HG02588 (cell line): Measurements from ENCODE around the gene ELOF1.
"Not testable (repeated sequence)": the region's sequence is repeated elsewhere in the genome, so short reads cannot be mapped to it uniquely, and the experiment has no call there.

Source experiments
- ATAC-seq: cut with Tn5 transposase; IDR thresholded peaks from one replicate; pipeline ENCODE4 v1.9.1; 2021; ENCODE audit warnings: mild to moderate bottlenecking, moderate library complexity; ENCODE audit not compliant: unreplicated experiment

ELOF1 gene

DNA sequence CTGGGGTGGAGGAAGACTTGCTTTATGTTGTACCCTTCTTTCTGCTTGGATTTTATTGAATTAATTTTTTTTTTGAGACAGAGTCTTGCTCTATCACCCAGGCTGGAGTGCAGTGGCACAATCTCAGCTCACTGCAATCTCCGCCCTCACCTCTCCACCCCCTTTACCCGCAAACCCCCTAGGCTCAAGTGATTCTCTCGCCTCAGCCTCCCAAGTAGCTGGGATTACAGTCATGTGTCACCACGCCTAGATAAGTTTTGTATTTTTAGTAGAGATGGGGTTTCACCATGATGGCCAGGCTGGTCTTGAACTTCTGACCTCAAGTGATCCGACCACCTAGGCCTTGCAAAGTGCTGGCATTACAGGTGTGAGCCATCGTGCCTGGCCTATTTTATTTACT, 14.3 kb upstream of the ELOF1 start:
- not testable (repeated sequence) for ATAC-seq

DNA sequence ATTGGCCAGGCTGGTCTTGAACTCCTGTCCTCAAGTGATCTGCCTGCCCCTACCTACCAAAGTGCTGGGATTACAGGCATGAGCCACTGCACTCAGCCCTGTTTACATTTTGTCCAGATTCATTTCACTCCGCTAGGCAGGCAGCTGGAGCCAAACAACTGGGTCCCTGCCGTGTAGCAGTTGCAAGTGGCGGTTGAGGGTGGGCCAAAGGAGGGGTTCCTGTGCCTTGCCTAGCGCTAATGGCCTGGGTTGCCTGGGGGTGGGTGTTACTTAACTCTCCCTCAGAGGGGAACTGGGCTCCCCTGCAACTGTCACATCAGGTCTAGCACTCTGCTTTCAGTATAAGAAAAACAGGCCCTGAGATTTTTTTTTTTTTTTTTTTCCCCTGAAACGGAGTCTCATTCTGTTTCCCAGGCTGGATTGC, 11.0 kb upstream of the ELOF1 start:
- ATAC-seq: no peak

DNA sequence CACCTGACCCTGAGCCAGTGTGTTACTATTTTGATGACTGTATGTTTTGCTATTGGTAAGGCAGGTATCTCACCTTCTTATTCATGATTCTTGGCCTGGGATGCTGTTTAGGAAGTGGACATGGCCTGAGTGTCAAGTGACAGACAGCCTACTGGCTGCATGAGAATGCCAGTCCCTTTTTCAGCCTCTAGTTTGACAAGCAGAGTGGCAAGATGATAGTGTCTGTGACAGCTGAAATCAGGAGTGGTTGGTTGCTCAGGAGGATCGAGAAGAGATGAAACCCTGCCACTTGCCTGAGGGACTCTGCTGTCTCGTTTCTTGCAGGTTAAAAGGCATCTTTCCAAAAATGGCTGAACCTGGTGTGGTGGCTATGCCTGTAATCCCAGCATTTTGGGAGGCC, 7.1 kb upstream of the ELOF1 start:
- ATAC-seq: no peak

DNA sequence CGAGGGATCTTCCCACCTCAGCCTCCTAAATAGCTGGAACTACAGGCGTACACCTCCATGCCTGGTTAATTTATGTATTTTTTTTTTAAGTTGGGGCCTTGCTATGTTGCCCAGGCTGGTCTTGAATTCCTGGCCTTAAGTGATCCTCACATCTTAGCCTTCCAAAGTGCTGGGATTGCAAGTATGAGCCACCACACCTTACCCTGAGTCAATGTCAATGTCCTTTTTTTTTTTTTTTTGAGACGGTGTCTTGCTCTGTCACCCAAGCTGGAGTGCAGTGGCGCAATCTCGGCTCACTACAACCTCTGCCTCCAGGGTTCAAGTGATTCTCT, 6.6 kb upstream of the ELOF1 start:
- not testable (repeated sequence) for ATAC-seq

DNA sequence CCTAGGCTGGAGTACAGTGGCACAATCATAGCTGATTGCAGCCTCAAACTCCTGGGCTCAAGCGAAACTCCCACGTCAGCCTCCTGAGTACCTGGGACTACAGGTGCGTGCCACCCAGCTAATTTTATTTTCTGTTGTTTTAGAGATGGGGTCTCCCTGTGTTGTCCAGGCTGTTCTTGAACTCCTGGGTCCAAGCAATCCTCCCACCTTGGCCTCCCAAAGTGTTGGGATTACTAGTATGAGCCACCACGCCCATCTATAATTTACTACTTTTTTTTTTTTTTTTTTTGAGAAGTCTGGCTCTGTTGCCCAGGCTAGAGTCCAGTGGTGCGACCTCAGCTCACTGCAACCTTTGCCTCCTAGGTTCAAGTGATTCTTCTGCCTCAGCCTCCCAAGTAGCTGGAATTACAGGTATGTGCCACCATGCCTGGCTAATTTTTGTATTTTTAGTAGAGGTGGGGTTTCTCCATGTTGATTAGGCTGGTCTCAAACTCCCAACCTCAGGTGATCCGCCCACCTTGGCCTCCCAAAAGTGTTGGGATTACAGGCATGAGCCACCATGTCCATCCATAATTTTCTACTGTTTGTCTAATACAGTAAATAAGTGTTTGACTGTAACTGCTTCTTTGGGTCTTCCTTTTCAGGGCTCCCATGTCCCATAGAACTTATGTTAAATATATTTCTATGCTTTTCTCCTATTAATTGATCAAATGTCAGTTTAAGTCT, 5.2 kb upstream of the ELOF1 start:
- ATAC-seq: not testable (repeated sequence)

DNA sequence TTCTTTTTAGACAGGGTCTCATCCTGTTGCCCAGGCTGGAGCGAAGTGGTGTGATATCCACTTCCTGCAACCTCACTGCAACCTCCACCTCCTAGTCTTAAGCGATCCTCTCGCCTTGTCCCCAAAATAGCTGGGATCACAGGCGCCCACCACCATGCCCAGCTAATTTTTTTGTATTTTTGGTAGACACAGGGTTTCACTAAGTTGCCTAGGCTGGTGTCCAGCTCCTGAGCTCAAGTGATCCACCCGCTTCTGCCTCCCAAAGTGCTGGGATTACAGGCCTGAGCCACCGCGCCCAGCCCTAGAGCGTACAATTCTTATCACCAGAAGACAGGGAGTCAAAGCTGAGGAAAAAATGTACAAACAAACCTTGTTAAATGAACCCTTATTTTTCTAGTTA, 4.5 kb upstream of the ELOF1 start:
- ATAC-seq: no peak

- no peak for ATAC-seq
Measured at GRCh38 chr19:11560404-11561051, 1.5 kb upstream of the ELOF1 start.

DNA sequence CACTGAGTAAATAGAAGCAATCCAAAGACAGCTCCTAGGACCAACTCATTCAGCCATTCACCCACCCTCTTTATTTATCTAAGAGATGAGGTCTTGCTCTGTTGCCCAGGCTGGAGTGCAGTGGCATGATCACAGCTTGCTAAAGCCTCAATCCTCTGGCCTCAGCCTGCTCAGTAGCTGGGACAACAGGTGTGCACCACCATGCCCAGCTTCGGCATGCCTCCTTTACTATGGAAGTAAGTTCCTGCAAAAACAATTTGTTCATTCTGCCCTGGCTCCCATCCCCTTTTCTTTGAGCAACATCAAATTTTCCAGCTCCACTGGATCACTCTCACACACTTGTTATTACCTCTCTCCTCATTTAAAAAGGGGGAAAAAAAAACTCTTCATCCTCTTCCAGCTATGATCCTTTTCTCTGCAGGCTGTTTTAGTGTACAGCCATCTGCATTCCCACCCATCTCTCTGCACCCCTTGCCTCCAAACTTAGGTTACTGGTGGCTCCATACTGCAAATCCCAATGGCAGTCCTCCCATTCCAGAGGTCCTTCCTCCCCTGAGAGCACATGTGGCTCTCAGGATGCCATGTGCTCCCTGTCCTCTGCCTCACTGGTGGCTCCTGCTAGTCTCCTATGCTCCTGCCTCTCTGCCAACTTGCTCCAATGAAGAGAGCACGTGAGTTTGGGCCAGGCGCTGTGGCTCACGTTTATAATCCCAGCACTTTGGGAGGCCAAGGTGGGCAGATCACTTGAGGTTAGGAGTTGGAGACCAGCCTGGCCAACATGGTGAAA, 2.2 kb downstream of the ELOF1 start:
- no peak for ATAC-seq

GRCh38 chr19:11555246-11555645, 3.8 kb downstream of the ELOF1 start:
- ATAC-seq: no peak

- no peak for ATAC-seq
Measured at GRCh38 chr19:11554160-11554559, 4.9 kb downstream of the ELOF1 start.

GRCh38 chr19:11552666-11553372, 6.2 kb downstream of the ELOF1 start:
- ATAC-seq: no peak

DNA sequence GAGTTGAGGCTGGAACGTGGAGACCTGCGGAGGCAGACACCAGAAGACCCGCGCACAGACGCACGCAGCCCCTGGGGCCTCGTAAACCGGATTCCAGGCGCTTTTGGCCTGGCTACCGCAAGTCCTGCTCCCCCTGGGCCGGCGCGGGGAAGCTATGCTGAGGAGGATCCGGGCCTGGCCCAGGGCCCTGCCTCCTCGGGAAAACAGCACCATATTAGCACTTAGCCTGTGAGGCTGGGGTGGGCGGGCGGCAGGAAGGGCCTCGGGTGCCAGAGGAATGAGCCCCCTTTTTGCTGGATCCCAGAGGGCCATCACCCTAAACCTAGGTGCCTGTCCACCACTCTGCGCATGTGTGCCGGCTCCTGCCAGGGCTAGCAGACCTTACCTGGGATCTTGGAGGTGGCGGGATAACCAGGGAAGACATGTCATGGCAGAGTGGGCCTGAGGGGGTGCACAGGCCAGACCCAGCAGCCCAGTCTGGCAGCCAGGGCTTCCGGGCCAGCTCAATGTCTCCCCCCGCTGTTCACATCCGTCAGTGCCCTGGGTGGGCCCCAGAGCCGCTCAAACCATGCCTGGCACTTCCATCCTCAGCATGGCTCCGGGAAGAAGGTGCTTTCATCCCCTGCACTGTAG, 7.3 kb downstream of the ELOF1 start:
- no peak for ATAC-seq

GRCh38 chr19:11550265-11550664, 8.8 kb downstream of the ELOF1 start:
- no peak for ATAC-seq

DNA sequence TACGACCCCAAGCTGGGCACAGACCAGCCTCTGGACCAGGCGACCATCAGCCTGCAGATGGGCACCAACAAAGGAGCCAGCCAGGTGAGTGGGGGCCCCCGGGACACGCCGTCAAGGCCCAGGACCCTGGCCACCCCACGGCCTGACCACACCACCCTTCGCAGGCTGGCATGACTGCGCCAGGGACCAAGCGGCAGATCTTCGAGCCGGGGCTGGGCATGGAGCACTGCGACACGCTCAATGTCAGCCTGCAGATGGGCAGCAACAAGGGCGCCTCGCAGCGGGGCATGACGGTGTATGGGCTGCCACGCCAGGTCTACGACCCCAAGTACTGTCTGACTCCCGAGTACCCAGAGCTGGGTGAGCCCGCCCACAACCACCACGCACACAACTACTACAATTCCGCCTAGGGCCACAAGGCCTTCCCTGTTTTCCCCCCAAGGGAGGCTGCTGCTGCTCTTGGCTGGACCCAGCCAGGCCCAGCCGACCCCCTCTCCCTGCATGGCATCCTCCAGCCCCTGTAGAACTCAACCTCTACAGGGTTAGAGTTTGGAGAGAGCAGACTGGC, 9.6 kb downstream of the ELOF1 start:
- no peak for ATAC-seq

- no peak for ATAC-seq
Measured at GRCh38 chr19:11547929-11548700, 10.9 kb downstream of the ELOF1 start.

- ATAC-seq: no peak
Measured at GRCh38 chr19:11541238-11541637, 17.8 kb downstream of the ELOF1 start.

DNA sequence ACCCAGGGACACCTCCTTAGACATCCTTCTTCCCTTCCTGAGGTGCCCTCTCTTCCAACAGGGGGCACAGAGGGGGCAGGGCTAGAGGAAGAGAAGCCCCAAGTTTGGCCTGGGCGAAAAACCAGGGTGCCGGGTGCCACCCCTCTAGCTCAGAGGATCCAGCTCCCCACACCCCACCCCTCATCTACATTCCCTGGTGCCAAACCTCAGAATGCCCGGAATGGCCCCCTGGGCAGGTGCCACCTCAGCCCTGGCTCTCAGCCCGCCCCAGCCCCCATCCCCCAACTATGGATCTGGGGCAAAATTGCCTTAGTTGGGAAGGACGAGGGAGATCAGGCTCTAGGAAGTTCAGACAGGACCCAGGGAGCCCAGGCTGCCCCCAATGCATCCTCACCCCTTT, 18.4 kb downstream of the ELOF1 start:
- ATAC-seq: no peak

DNA sequence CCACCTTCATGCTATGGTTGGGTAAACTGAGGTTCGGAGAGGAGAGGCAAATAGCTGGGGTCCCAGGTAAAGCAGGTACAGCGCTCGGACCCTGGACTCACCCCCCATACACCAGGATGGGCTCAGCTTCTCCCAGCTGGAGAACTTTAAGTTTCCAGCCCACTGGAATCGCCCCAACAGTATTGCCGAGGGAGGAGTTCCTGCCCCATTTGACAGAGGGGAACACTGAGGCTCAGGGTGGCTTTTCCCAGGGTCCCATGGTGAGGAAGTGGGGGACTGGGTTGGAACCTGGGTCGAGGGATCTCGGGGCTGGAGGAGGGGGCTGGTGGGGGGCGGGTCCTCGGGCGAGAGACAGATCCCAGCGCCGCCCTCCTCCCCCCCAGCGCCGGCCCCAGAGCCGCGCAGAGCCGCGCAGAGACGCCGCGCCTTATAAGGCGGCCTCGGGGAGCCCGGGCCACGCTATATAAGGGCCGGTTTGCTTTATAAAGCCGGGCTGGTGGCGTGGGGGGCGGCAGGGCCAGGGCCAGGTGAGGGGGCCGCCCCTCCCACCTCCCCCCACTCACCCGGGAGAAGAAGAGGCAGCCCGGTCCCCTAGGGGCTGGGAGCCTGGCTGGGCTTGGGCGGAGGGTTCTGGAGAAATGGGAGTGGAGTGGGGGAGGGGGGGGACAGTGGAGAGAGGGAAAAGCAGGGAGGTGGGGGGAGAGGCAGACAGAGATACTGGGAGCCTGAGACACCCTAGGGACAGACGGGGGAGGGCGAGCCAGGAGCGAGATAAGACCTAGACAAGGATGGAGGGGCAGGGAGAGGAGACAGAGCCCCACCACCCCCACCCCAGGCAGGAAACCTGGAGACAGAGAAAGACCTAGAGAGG, 19.3 kb downstream of the ELOF1 start:
- ATAC-seq: no peak
